Erythroblast (primary cell): ENCODE results near the gene RALBP1.

Experiments used
- GATA1 ChIP-seq: IDR thresholded peaks from 2 replicates; pipeline ENCODE4 v1.6.1; 2011; ENCODE audit warnings: low read depth, mild to moderate bottlenecking, control low read depth, low read length, moderate library complexity
- POLR2A ChIP-seq: IDR thresholded peaks from 2 replicates; pipeline ENCODE4 v1.6.1; 2011; ENCODE audit warnings: mild to moderate bottlenecking, low read length

- TF ChIP-seq POLR2A (no peak), GATA1 (no peak)
These were observed 33.2 kb downstream of the RALBP1 start for GRCh38 chr18:9508446-9509025.
